BE2C (cell line): ENCODE results near the gene NEIL1.

Experiments
- DNase-seq: peaks from one replicate; pipeline ENCODE4 v3.0.0-alpha.2; 2020
- H3K27me3 ChIP-seq: fragments of 250-450 bp; sonication (Bioruptor Pico); 2 replicates; pipeline ENCODE4 v1.5.1; 2020; ENCODE audit warnings: mild to moderate bottlenecking
- H3K36me3 ChIP-seq: fragments of 250-450 bp; sonication (Bioruptor Pico); 2 replicates; pipeline ENCODE4 v1.5.1; 2020; ENCODE audit warnings: mild to moderate bottlenecking
- H3K4me1 ChIP-seq: fragments of 250-450 bp; sonication (Bioruptor Pico); 2 replicates; pipeline ENCODE4 v1.5.1; 2020
- H3K4me3 ChIP-seq: 2 replicates; pipeline ENCODE4 v1.5.1; 2011; ENCODE audit warnings: low read depth, low read length
- H3K9me3 ChIP-seq: fragments of 250-450 bp; sonication (Bioruptor Pico); 2 replicates; pipeline ENCODE4 v1.5.1; 2020
- TF ChIP-seq, protein P1 (sequence below): IDR thresholded peaks from 2 replicates; pipeline ENCODE4 v1.5.1; 2012; ENCODE audit warnings: mild to moderate bottlenecking, low read depth, low read length

Gene NEIL1

DNA sequence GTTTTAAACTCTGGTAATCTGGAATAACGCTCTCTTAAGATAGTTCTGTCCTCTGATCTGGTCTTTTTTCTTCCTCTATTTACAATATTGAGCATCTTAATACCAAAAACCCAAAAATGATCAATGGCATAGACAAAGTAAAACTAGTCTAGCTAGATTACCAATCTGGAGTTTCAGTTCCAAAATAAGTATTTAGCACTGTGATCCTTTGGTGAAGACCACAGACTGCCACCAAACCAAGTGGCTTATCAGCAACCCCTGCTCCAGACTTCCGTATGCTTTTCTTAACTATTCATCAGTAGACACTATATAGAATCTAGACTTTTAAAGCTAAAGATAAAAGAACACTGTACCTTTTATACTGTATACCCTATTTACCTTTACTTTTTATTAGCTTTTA lies 57.1 kb downstream of the NEIL1 start:
- no peaks in the 10 kb centered on the region for H3K4me1 ChIP-seq

More for the DNA sequence above, 57.1 kb downstream of the NEIL1 start:
- H3K36me3 ChIP-seq, result peaks cover 57% of the 10 kb centered on the region
- no peaks in the 10 kb centered on the region for H3K27me3 ChIP-seq
- no peak overlapping the region for H3K4me3 ChIP-seq
- H3K9me3 ChIP-seq, result no peaks in the 10 kb centered on the region
- no peak for DNase-seq
- TF ChIP-seq, protein P1, sequence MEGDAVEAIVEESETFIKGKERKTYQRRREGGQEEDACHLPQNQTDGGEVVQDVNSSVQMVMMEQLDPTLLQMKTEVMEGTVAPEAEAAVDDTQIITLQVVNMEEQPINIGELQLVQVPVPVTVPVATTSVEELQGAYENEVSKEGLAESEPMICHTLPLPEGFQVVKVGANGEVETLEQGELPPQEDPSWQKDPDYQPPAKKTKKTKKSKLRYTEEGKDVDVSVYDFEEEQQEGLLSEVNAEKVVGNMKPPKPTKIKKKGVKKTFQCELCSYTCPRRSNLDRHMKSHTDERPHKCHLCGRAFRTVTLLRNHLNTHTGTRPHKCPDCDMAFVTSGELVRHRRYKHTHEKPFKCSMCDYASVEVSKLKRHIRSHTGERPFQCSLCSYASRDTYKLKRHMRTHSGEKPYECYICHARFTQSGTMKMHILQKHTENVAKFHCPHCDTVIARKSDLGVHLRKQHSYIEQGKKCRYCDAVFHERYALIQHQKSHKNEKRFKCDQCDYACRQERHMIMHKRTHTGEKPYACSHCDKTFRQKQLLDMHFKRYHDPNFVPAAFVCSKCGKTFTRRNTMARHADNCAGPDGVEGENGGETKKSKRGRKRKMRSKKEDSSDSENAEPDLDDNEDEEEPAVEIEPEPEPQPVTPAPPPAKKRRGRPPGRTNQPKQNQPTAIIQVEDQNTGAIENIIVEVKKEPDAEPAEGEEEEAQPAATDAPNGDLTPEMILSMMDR, result no peak
